Measurements from ENCODE around the gene CHAF1A. TPM values are rescaled to one million over a fixed set of nuclear protein-coding genes. Genes with fewer than 3 reads are reported as not detected.
A peak's percentile ranks its signal among the peaks of the same experiment; 100 is the strongest.

Gene CHAF1A
- total and polyA plus RNA-seq, 4 donors, result 1.0 to 20.8 (median 2.5) TPM

GRCh38 chr19:4360641-4361151, 41.7 kb upstream of the CHAF1A start:
- no peaks in the 10 kb centered on the region for H3K27me3 ChIP-seq (ENCODE audit: control insufficient read depth in 4 of 4, insufficient read depth in 4 of 4, low read length in 3 of 4)
- H3K36me3 ChIP-seq (ENCODE audit: control insufficient read depth in 4 of 4, insufficient read depth in 3 of 4, low read depth in 1 of 4, low read length in 3 of 4), result peaks cover 4 to 62% (median 33%) of the 10 kb centered on the region in 4 donors
- no peak overlapping the region for H3K9ac ChIP-seq (ENCODE audit: low read depth in 1 of 2, low read length in 2 of 2)
- no peak overlapping the region for H3K4me3 ChIP-seq (ENCODE audit: low read depth in 1 of 3, low read length in 3 of 3)
- H3K9me3 ChIP-seq (ENCODE audit: control insufficient read depth in 4 of 4, low read length in 3 of 4), result no peaks in the 10 kb centered on the region
- TF ChIP-seq RXRA (IDR thresholded peaks at IDR 0.05), result no peak
- no peak for TF ChIP-seq REST (IDR thresholded peaks at IDR 0.05)
- TF ChIP-seq HNF4A (conservative IDR thresholded peaks at IDR 0.05), result no peak
- no peak for TF ChIP-seq CTCF (IDR thresholded peaks at IDR 0.05; ENCODE audit: low read depth, low read length, missing input control)
- TF ChIP-seq MAX (IDR thresholded peaks at IDR 0.05), result no peak
- TF ChIP-seq FOXA2 (IDR thresholded peaks at IDR 0.05), result no peak
- TF ChIP-seq YY1 (IDR thresholded peaks at IDR 0.05), result no peak
- no peak for TF ChIP-seq TAF1 (conservative IDR thresholded peaks at IDR 0.05)
- no peak for TF ChIP-seq FOXA1 (IDR thresholded peaks at IDR 0.05)
- TF ChIP-seq SP1 (IDR thresholded peaks at IDR 0.05), result no peak
- no peak for TF ChIP-seq EGR1 (IDR thresholded peaks at IDR 0.05; ENCODE audit: low read depth in 2 of 2)
- TF ChIP-seq GABPA (IDR thresholded peaks at IDR 0.05 in 1 of 2, conservative IDR thresholded peaks at IDR 0.05 in 1 of 2), result no peak
- TF ChIP-seq RAD21 (IDR thresholded peaks at IDR 0.05), result no peak
- no peak for TF ChIP-seq HNF4G (IDR thresholded peaks at IDR 0.05)
- no peak for TF ChIP-seq JUND (IDR thresholded peaks at IDR 0.05)
- H3K4me1 ChIP-seq (ENCODE audit: control insufficient read depth in 4 of 4, insufficient read depth in 4 of 4, low read length in 3 of 4), result peaks cover 0 to 4% (median 0%) of the 10 kb centered on the region in 4 donors
- WGBS, result 57% methylated on average over 12 of the region's 12 CpGs
- no peak overlapping the region for H3K27ac ChIP-seq (ENCODE audit: low read depth in 1 of 2, low read length in 2 of 2)
- DNase-seq (ENCODE audit: low spot score), result peak; percentile 34

- H3K4me1 ChIP-seq (ENCODE audit: control insufficient read depth in 4 of 4, insufficient read depth in 4 of 4, low read length in 3 of 4), result peaks cover 0 to 4% (median 0%) of the 10 kb centered on the region in 4 donors
- no peak overlapping the region for H3K27ac ChIP-seq (ENCODE audit: low read depth in 1 of 2, low read length in 2 of 2)
- DNase-seq (ENCODE audit: low spot score), result no peak
- H3K4me3 ChIP-seq (ENCODE audit: low read depth in 1 of 3, low read length in 3 of 3), result no peak overlapping the region
- TF ChIP-seq CTCF (IDR thresholded peaks at IDR 0.05; ENCODE audit: low read depth, low read length, missing input control) (no peak), RXRA (IDR thresholded peaks at IDR 0.05) (no peak), EGR1 (IDR thresholded peaks at IDR 0.05; ENCODE audit: low read depth in 2 of 2) (no peak), HNF4A (conservative IDR thresholded peaks at IDR 0.05) (no peak), REST (IDR thresholded peaks at IDR 0.05) (no peak), RAD21 (IDR thresholded peaks at IDR 0.05) (no peak)
- 91% methylated on average over 50 of the region's 50 CpGs for WGBS
- no peaks in the 10 kb centered on the region for H3K9me3 ChIP-seq (ENCODE audit: control insufficient read depth in 4 of 4, low read length in 3 of 4)
- no peak overlapping the region for H3K9ac ChIP-seq (ENCODE audit: low read depth in 1 of 2, low read length in 2 of 2)
- H3K27me3 ChIP-seq (ENCODE audit: control insufficient read depth in 4 of 4, insufficient read depth in 4 of 4, low read length in 3 of 4), result no peaks in the 10 kb centered on the region
- peaks cover 9 to 69% (median 35%) of the 10 kb centered on the region in 4 donors for H3K36me3 ChIP-seq (ENCODE audit: control insufficient read depth in 4 of 4, insufficient read depth in 3 of 4, low read depth in 1 of 4, low read length in 3 of 4)
These were observed 41.0 kb upstream of the CHAF1A start for GRCh38 chr19:4361152-4362046.
